ENCODE measurements around the gene CYP2W1.
A peak's percentile ranks its signal among the peaks of the same experiment; 100 is the strongest.

The CYP2W1 gene

DNA sequence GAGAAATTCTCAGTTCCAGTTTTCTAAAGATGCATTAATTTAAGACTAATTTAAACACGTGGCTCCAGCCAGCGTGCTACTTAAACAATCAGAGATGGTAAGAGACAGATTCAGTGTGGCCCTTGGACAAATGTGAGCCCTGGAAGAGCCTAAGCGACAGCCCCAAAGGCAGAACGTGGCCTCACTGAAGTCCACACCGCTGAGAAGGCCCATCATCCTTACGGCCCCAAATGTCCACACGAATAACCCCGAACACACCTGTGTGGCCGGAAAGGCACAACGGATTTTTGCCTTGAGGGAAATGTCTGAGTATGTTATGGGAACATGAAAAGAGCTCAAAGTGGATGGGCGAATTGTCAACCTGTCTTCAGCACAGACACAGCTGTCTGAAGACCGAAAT lies 10.9 kb upstream of the CYP2W1 start:
- Histone ChIP-seq H3K4me3 (ENCODE audit: low read depth in 1 of 2, low read length in 2 of 2) (no peak overlapping the region), H3K27ac (ENCODE audit: low read length) (no peak overlapping the region), H3K27me3 (ENCODE audit: low read depth, low read length) (no peaks in the 10 kb centered on the region), H3K36me3 (ENCODE audit: control insufficient read depth in 1 of 2, insufficient read depth in 2 of 2, low read length in 2 of 2) (peaks cover 39 to 49% of the 10 kb centered on the region in 2 donors), H3K4me1 (ENCODE audit: control insufficient read depth in 1 of 2, insufficient read depth in 2 of 2, low read length in 2 of 2) (peaks cover 0 to 27% of the 10 kb centered on the region in 2 donors), H3K9me3 (ENCODE audit: control insufficient read depth in 1 of 2, low read length in 2 of 2) (no peaks in the 10 kb centered on the region)

DNA sequence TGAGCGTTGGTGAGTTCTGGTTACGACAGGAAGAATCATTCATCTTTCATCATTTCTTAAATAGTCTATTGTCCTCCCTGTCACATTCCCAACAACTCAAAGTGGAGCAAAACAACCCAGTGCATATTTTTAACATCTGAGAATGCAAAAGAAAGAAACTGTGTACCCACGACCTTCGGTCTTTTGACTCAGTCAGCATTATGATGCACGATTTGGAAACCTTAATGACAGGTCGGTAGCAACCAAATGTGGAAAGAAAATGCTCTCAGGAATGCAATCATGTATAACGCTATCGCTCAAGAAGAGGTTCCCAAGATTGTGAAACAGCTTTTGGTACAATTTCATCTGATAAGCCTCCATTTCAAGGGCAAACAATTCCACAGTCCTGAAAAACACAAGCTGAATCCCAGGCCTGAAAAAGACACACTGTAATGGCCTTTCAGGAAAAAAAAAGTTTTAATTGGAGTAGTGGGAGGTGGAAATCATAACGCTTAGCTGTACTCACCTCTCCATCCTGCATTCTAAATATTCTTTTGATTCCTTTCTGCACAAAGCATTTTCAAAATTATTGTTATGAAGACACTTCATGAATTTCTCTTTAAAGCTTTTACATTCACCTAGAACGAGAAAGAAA lies 10.2 kb upstream of the CYP2W1 start:
- H3K27ac ChIP-seq (ENCODE audit: low read length): no peak overlapping the region
- peaks cover 0 to 27% of the 10 kb centered on the region in 2 donors for H3K4me1 ChIP-seq (ENCODE audit: control insufficient read depth in 1 of 2, insufficient read depth in 2 of 2, low read length in 2 of 2)
- no peaks in the 10 kb centered on the region for H3K27me3 ChIP-seq (ENCODE audit: low read depth, low read length)
- H3K4me3 ChIP-seq (ENCODE audit: low read depth in 1 of 2, low read length in 2 of 2): no peak overlapping the region
- H3K9me3 ChIP-seq (ENCODE audit: control insufficient read depth in 1 of 2, low read length in 2 of 2): no peaks in the 10 kb centered on the region
- peaks cover 32 to 42% of the 10 kb centered on the region in 2 donors for H3K36me3 ChIP-seq (ENCODE audit: control insufficient read depth in 1 of 2, insufficient read depth in 2 of 2, low read length in 2 of 2)

- no peak overlapping the region for H3K27ac ChIP-seq (ENCODE audit: low read length)
- H3K36me3 ChIP-seq (ENCODE audit: control insufficient read depth in 1 of 2, insufficient read depth in 2 of 2, low read length in 2 of 2): peaks cover 27 to 37% of the 10 kb centered on the region in 2 donors
Observed at GRCh38 chr7:973312-973711, 9.7 kb upstream of the CYP2W1 start.

DNA sequence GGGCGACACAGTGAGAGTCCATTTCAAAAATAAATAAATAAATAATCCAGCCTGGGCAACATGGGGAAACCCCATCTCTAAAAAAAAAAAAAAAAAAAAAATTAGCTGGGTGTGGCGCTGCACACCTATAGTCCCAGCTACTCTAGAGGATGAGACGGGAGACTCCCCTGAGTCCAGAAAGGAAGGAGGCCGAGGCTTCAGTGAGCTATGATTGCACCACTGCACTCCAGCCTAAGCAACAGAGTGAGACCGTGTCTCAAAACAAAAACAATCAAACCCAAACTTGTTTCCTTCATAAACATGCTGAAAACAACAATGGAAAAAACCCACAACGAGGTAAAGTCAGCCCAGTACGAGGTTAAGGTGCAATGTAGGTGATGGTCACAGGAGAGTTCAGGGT lies 8.8 kb upstream of the CYP2W1 start:
- no peak overlapping the region for H3K27ac ChIP-seq (ENCODE audit: low read length)
- H3K36me3 ChIP-seq (ENCODE audit: control insufficient read depth in 1 of 2, insufficient read depth in 2 of 2, low read length in 2 of 2): peaks cover 18 to 30% of the 10 kb centered on the region in 2 donors
- no peaks in the 10 kb centered on the region for H3K9me3 ChIP-seq (ENCODE audit: control insufficient read depth in 1 of 2, low read length in 2 of 2)
- H3K4me3 ChIP-seq (ENCODE audit: low read depth in 1 of 2, low read length in 2 of 2): peak overlapping the region; percentile 69 to 93
- no peaks in the 10 kb centered on the region for H3K27me3 ChIP-seq (ENCODE audit: low read depth, low read length)
- peaks cover 0 to 27% of the 10 kb centered on the region in 2 donors for H3K4me1 ChIP-seq (ENCODE audit: control insufficient read depth in 1 of 2, insufficient read depth in 2 of 2, low read length in 2 of 2)

More at GRCh38 chr7:973312-973711, 9.7 kb upstream of the CYP2W1 start:
- Histone ChIP-seq H3K4me1 (ENCODE audit: control insufficient read depth in 1 of 2, insufficient read depth in 2 of 2, low read length in 2 of 2) (peaks cover 0 to 27% of the 10 kb centered on the region in 2 donors), H3K9me3 (ENCODE audit: control insufficient read depth in 1 of 2, low read length in 2 of 2) (no peaks in the 10 kb centered on the region), H3K27me3 (ENCODE audit: low read depth, low read length) (no peaks in the 10 kb centered on the region), H3K4me3 (ENCODE audit: low read depth in 1 of 2, low read length in 2 of 2) (no peak overlapping the region)

GRCh38 chr7:974820-975681 lies 7.9 kb upstream of the CYP2W1 start, which contains the start of gene COX19:
COX19 (minus strand) TSS chr7:975549; CDS start chr7:975509, 40 bp downstream.
- H3K27ac ChIP-seq (ENCODE audit: low read length): peak within 1 kb of the TSS; percentile 72
- H3K9me3 ChIP-seq (ENCODE audit: control insufficient read depth in 1 of 2, low read length in 2 of 2): no peaks in the 10 kb centered on the region
- no peaks in the 10 kb centered on the region for H3K27me3 ChIP-seq (ENCODE audit: low read depth, low read length)
- H3K4me1 ChIP-seq (ENCODE audit: control insufficient read depth in 1 of 2, insufficient read depth in 2 of 2, low read length in 2 of 2): peaks cover 0 to 27% of the 10 kb centered on the region in 2 donors
- peaks cover 18 to 25% of the 10 kb centered on the region in 2 donors for H3K36me3 ChIP-seq (ENCODE audit: control insufficient read depth in 1 of 2, insufficient read depth in 2 of 2, low read length in 2 of 2)
- H3K4me3 ChIP-seq (ENCODE audit: low read depth in 1 of 2, low read length in 2 of 2): peak within 1 kb of the TSS; percentile 69 to 93

GRCh38 chr7:975702-976473 lies 7.1 kb upstream of the CYP2W1 start:
- Histone ChIP-seq H3K4me1 (ENCODE audit: control insufficient read depth in 1 of 2, insufficient read depth in 2 of 2, low read length in 2 of 2) (peaks cover 0 to 27% of the 10 kb centered on the region in 2 donors), H3K9me3 (ENCODE audit: control insufficient read depth in 1 of 2, low read length in 2 of 2) (no peaks in the 10 kb centered on the region), H3K27me3 (ENCODE audit: low read depth, low read length) (no peaks in the 10 kb centered on the region), H3K27ac (ENCODE audit: low read length) (no peak overlapping the region), H3K36me3 (ENCODE audit: control insufficient read depth in 1 of 2, insufficient read depth in 2 of 2, low read length in 2 of 2) (peaks cover 16 to 21% of the 10 kb centered on the region in 2 donors), H3K4me3 (ENCODE audit: low read depth in 1 of 2, low read length in 2 of 2) (peak overlapping the region; percentile 46 to 93)

DNA sequence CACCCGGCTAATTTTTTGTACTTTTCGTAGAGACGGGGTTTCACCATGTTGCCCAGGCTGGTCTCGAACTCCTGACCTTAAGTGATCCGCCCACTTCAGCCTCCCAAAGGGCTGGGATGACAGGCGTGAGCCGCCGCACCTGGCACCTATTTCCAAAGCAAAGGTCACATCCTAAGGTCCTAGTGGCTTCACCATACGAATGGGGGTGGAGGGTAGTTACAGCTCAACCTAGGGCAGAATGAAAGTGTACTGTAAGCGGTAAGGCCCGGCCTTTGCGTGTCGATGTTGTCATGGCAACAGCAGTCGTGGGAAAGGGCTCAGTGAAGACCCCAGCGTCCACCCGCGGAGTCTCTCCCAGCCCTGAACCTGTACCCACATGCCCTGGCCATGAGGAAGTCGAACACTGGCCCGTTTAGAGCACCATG lies 6.1 kb upstream of the CYP2W1 start:
- Histone ChIP-seq H3K9me3 (ENCODE audit: control insufficient read depth in 1 of 2, low read length in 2 of 2) (no peaks in the 10 kb centered on the region), H3K4me3 (ENCODE audit: low read depth in 1 of 2, low read length in 2 of 2) (no peak overlapping the region), H3K27me3 (ENCODE audit: low read depth, low read length) (no peaks in the 10 kb centered on the region), H3K36me3 (ENCODE audit: control insufficient read depth in 1 of 2, insufficient read depth in 2 of 2, low read length in 2 of 2) (peaks cover 12 to 15% of the 10 kb centered on the region in 2 donors), H3K27ac (ENCODE audit: low read length) (peak overlapping the region; percentile 69), H3K4me1 (ENCODE audit: control insufficient read depth in 1 of 2, insufficient read depth in 2 of 2, low read length in 2 of 2) (peaks cover 0 to 27% of the 10 kb centered on the region in 2 donors)

DNA sequence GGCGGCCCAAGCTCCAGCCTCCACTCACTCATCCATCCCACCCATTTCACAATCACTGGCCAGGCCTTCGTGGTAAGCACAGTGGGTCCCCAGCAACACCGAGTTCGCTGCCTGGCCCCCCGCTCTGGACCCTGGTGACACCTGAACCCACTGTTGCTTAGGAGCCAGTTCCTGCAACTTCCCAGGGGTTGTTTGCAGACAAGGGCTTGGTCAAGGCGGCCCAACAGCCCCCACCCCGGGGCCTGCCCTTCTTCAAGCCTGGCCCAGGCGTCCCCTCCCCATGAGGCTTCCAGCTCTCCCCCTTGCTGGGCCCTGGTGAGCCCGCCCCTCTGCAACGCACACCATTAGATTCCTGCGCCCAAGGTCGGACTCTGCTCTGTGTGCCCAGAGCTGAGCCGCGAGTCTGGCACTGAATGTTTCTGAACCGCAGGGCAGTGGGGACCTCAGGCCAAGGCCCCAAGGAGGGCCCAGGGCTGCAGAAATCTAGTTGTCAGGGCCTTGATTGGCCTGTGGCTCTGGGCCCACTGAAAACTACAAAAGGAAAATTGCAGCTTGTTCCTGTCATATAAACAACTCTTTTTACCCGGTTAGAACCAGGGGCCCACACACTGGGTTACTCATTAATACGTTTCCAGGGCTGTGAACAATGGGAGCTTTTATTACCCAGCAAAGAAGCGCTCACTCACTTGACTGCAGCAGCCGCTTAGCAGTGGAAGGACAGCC lies 5.5 kb upstream of the CYP2W1 start:
- H3K9me3 ChIP-seq (ENCODE audit: control insufficient read depth in 1 of 2, low read length in 2 of 2): no peaks in the 10 kb centered on the region
- H3K36me3 ChIP-seq (ENCODE audit: control insufficient read depth in 1 of 2, insufficient read depth in 2 of 2, low read length in 2 of 2): peaks cover 6 to 9% of the 10 kb centered on the region in 2 donors
- no peaks in the 10 kb centered on the region for H3K27me3 ChIP-seq (ENCODE audit: low read depth, low read length)
- H3K4me3 ChIP-seq (ENCODE audit: low read depth in 1 of 2, low read length in 2 of 2): no peak overlapping the region
- H3K4me1 ChIP-seq (ENCODE audit: control insufficient read depth in 1 of 2, insufficient read depth in 2 of 2, low read length in 2 of 2): peaks cover 0 to 27% of the 10 kb centered on the region in 2 donors
- H3K27ac ChIP-seq (ENCODE audit: low read length): peak overlapping the region; percentile 69

DNA sequence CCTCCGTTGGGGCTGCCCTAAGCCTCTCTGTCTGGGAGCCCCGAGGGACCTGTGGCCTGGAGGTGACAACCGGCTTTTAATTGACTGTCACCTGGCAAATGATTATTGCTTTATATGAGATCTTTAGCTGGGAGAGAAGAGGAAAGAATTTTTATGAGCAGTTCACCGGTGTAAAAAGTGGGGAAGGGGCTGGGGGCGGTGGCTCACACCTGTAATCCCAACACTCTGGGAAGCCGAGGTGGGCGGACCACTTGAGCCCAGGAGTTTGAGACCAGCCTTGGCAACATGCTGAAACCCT lies 5.0 kb upstream of the CYP2W1 start:
- peaks cover 0 to 23% of the 10 kb centered on the region in 2 donors for H3K4me1 ChIP-seq (ENCODE audit: control insufficient read depth in 1 of 2, insufficient read depth in 2 of 2, low read length in 2 of 2)
- no peak overlapping the region for H3K4me3 ChIP-seq (ENCODE audit: low read depth in 1 of 2, low read length in 2 of 2)
- H3K27ac ChIP-seq (ENCODE audit: low read length): no peak overlapping the region
- H3K27me3 ChIP-seq (ENCODE audit: low read depth, low read length): no peaks in the 10 kb centered on the region
- H3K36me3 ChIP-seq (ENCODE audit: control insufficient read depth in 1 of 2, insufficient read depth in 2 of 2, low read length in 2 of 2): peaks cover under 1 to 4% of the 10 kb centered on the region in 2 donors
- H3K9me3 ChIP-seq (ENCODE audit: control insufficient read depth in 1 of 2, low read length in 2 of 2): no peaks in the 10 kb centered on the region

DNA sequence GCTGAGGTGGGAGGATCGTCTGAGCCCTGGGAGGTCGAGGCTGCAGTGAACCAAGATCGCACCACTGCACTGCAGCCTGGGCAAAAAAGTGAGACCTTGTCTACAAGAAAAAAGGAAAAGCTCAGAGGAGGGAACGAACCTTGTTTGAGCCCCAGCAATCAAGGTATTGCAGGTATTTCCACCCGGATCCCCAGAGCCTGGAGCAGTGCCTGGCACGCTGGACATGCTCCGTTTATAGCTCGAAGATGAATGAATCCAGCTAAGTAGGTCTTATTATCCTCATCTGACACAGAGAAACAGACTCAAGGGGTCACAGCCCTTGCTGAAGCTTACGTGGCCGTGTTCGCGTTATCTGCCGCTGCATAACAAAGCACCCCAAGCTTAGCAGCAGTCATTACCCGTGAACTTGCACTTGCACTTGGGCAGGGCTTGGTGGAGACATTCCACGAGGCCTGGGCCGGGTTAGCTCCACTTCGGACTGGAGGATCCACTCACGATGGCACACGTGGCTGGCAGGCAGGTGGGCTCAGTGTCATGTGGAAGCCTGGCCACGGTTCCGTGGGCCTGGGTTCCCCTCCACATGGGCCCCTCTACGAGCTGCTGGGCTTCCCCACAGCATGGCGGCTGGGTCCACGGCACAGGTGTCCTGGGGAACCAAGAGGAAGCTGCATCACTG lies 4.4 kb upstream of the CYP2W1 start:
- Histone ChIP-seq H3K4me1 (ENCODE audit: control insufficient read depth in 1 of 2, insufficient read depth in 2 of 2, low read length in 2 of 2) (peaks cover 0 to 17% of the 10 kb centered on the region in 2 donors), H3K27ac (ENCODE audit: low read length) (peak overlapping the region; percentile 39), H3K9me3 (ENCODE audit: control insufficient read depth in 1 of 2, low read length in 2 of 2) (no peaks in the 10 kb centered on the region), H3K27me3 (ENCODE audit: low read depth, low read length) (no peaks in the 10 kb centered on the region), H3K4me3 (ENCODE audit: low read depth in 1 of 2, low read length in 2 of 2) (no peak overlapping the region), H3K36me3 (ENCODE audit: control insufficient read depth in 1 of 2, insufficient read depth in 2 of 2, low read length in 2 of 2) (peaks cover 0 to 3% of the 10 kb centered on the region in 2 donors)
